ENCODE measurements around the gene TAL1. TPM values are rescaled to one million over a fixed set of nuclear protein-coding genes. Genes with fewer than 3 reads are reported as not detected.

TAL1 gene
- total and polyA plus RNA-seq, 10 of the 15 experiments (the other 5 are each of a cell fraction or from before 2014, with no cell fraction given), result 0.05 TPM; not detected in 9

DNA sequence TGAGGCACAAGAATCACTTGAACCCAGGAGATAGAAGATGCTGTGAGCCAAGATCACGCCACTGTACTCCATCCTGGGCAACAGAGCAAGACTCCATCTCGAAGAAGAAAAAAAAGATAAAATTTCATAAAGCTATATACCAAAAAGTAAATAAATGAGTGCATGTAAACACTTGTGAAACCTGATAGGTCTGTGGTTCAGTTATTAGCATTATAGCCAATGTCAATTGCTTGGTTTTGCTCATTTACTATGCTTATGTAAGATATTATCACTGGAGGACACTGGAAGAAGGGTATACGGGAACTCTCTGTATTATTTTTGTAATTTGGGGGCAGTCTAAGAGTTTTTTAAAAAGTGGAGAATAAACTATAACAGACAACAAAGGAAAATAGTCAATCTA, 17.7 kb upstream of the TAL1 start (continued):
- TF ChIP-seq PAX5 (IDR thresholded peaks at IDR 0.05; ENCODE audit: borderline replicate concordance, low read depth, low read length), result no peak
- no peak for TF ChIP-seq SP1 (IDR thresholded peaks at IDR 0.05; ENCODE audit: low read depth, low read length)
- TF ChIP-seq NFYA (IDR thresholded peaks at IDR 0.05; ENCODE audit: borderline replicate concordance, low read depth, low read length), result no peak

- Histone ChIP-seq H3K79me2 (ENCODE audit: control insufficient read depth, insufficient read depth, low read length) (no peaks in the 10 kb centered on the region), H2AFZ (ENCODE audit: control insufficient read depth, low read depth, low read length) (no peak overlapping the region), H3K9ac (ENCODE audit: control insufficient read depth, insufficient read depth, low read length) (no peak overlapping the region), H3K27me3 (replicated peaks in 1 of 2; ENCODE audit: control insufficient read depth in 2 of 2, insufficient read depth in 2 of 2, low read length in 1 of 2) (no peaks in the 10 kb centered on the region), H4K20me1 (ENCODE audit: control insufficient read depth, insufficient read depth) (no peaks in the 10 kb centered on the region), H3K4me1 (ENCODE audit: control insufficient read depth, insufficient read depth, low read length) (no peaks in the 10 kb centered on the region), H3K9me3 (replicated peaks; ENCODE audit: control insufficient read depth, insufficient read depth, low read length) (no peaks in the 10 kb centered on the region), H3K4me2 (ENCODE audit: control insufficient read depth, insufficient read depth) (no peak overlapping the region), H3K27ac (ENCODE audit: control insufficient read depth, insufficient read depth) (no peak overlapping the region), H3K36me3 (ENCODE audit: control insufficient read depth in 2 of 2, insufficient read depth in 2 of 2, low read length in 1 of 2) (no peaks in the 10 kb centered on the region), H3K4me3 (no peak overlapping the region)
- ATAC-seq (no peak), FAIRE-seq (no peak), DNase-seq (ENCODE audit: low read depth, low spot score) (no peak)
- no TSS peak for BruUV-seq (replicated peaks)
- intact Hi-C loops (cut with micrococcal nuclease; ENCODE audit: unreplicated experiment) (no loop called here), in situ Hi-C loops (cut with MboI) (no loop called here)
- ChIA-PET POLR2A (no interaction called here), SMC1A (ENCODE audit: uncharacterized antibody, unreplicated experiment) (no interaction called here), RAD21 (ENCODE audit: unreplicated experiment) (no interaction called here), CTCF (interaction anchor here (2.5 kb wide), 1 partner anchor 19 kb away, joined by 8 read pairs; no protein-coding TSS in a partner anchor)
- no peak for TF ChIP-seq SMAD1 (IDR thresholded peaks at IDR 0.05; ENCODE audit: low read depth, partially characterized antibody)
- 32% methylated on average over 3 of the region's 3 CpGs for WGBS (ENCODE audit: insufficient coverage, insufficient replicate concordance, low lambda C conversion rate, missing lambda C conversion rate)
Observed at GRCh38 chr1:47244339-47244862, 12.4 kb upstream of the TAL1 start.

- RAD21 ChIA-PET (ENCODE audit: unreplicated experiment), result no interaction called here
- H3K27ac ChIP-seq (ENCODE audit: control insufficient read depth, insufficient read depth), result no peak overlapping the region
- CTCF ChIA-PET, result interaction anchor here (1.0 to 2.5 kb wide), 2 partner anchors 20 to 23 kb away, joined by 3 to 8 read pairs; no protein-coding TSS in a partner anchor
- no peak overlapping the region for H3K9ac ChIP-seq (ENCODE audit: control insufficient read depth, insufficient read depth, low read length)
- intact Hi-C loops (cut with micrococcal nuclease; ENCODE audit: unreplicated experiment), result no loop called here
- H2AFZ ChIP-seq (ENCODE audit: control insufficient read depth, low read depth, low read length), result no peak overlapping the region
- no peaks in the 10 kb centered on the region for H3K9me3 ChIP-seq (replicated peaks; ENCODE audit: control insufficient read depth, insufficient read depth, low read length)
- H3K4me3 ChIP-seq, result no peak overlapping the region
- ATAC-seq, result no peak
- no peaks in the 10 kb centered on the region for H3K4me1 ChIP-seq (ENCODE audit: control insufficient read depth, insufficient read depth, low read length)
- POLR2A ChIA-PET, result no interaction called here
- no peak overlapping the region for H3K4me2 ChIP-seq (ENCODE audit: control insufficient read depth, insufficient read depth)
- no peaks in the 10 kb centered on the region for H3K36me3 ChIP-seq (ENCODE audit: control insufficient read depth in 2 of 2, insufficient read depth in 2 of 2, low read length in 1 of 2)
- no peaks in the 10 kb centered on the region for H4K20me1 ChIP-seq (ENCODE audit: control insufficient read depth, insufficient read depth)
- H3K27me3 ChIP-seq (replicated peaks in 1 of 2; ENCODE audit: control insufficient read depth in 2 of 2, insufficient read depth in 2 of 2, low read length in 1 of 2), result no peaks in the 10 kb centered on the region
- 58% methylated on average over 5 of the region's 5 CpGs for WGBS (ENCODE audit: insufficient coverage, insufficient replicate concordance, low lambda C conversion rate, missing lambda C conversion rate)
- H3K79me2 ChIP-seq (ENCODE audit: control insufficient read depth, insufficient read depth, low read length), result no peaks in the 10 kb centered on the region
- SMC1A ChIA-PET (ENCODE audit: uncharacterized antibody, unreplicated experiment), result no interaction called here
- no peak for FAIRE-seq
- no peak for DNase-seq (ENCODE audit: low read depth, low spot score)
- in situ Hi-C loops (cut with MboI), result no loop called here
- BruUV-seq (replicated peaks), result no TSS peak
- TF ChIP-seq TCF7 (IDR thresholded peaks at IDR 0.05; ENCODE audit: borderline replicate concordance) (no peak), DPF2 (IDR thresholded peaks at IDR 0.05) (no peak), E2F8 (IDR thresholded peaks at IDR 0.05; ENCODE audit: low read depth, partially characterized antibody) (no peak), MYC (IDR thresholded peaks at IDR 0.05; ENCODE audit: insufficient read depth, insufficient read length, insufficient replicate concordance, low read length, severe bottlenecking) (no peak), TCF12 (IDR thresholded peaks at IDR 0.05; ENCODE audit: low read depth, low read length) (no peak)
- TF ChIP-seq, protein P1, sequence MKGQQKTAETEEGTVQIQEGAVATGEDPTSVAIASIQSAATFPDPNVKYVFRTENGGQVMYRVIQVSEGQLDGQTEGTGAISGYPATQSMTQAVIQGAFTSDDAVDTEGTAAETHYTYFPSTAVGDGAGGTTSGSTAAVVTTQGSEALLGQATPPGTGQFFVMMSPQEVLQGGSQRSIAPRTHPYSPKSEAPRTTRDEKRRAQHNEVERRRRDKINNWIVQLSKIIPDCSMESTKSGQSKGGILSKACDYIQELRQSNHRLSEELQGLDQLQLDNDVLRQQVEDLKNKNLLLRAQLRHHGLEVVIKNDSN (IDR thresholded peaks at IDR 0.05; ENCODE audit: borderline replicate concordance, extremely low read length, insufficient read depth, low read depth, low read length), result no peak
- TF ChIP-seq, protein P2, sequence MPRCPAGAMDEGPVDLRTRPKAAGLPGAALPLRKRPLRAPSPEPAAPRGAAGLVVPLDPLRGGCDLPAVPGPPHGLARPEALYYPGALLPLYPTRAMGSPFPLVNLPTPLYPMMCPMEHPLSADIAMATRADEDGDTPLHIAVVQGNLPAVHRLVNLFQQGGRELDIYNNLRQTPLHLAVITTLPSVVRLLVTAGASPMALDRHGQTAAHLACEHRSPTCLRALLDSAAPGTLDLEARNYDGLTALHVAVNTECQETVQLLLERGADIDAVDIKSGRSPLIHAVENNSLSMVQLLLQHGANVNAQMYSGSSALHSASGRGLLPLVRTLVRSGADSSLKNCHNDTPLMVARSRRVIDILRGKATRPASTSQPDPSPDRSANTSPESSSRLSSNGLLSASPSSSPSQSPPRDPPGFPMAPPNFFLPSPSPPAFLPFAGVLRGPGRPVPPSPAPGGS (IDR thresholded peaks at IDR 0.05; ENCODE audit: borderline replicate concordance, insufficient read depth, low read depth, low read length, poor library complexity, severe bottlenecking), result no peak
Observed at GRCh38 chr1:47243910-47244309, 11.9 kb upstream of the TAL1 start.

Measured in GM12878 (cell line).